Suprapubic skin (tissue), 3 donors: ENCODE data around the gene PTPRZ1.

Source experiments
- EP300 ChIP-seq: sonication (generic); formaldehyde crosslinking; IDR thresholded peaks from one replicate; pipeline ENCODE4 v1.6.1; 2017; ENCODE audit warnings: antibody characterized with exemption
- POLR2A ChIP-seq, 2 donors: fragments of 450-650 bp; IDR thresholded peaks; one replicate each; pipeline ENCODE4 v1.6.1; 2017; ENCODE audit warnings: antibody characterized with exemption in 2 of 2, mild to moderate bottlenecking in 2 of 2, moderate library complexity in 2 of 2
- TF ChIP-seq, protein P1 (sequence below), 2 donors: fragments of 200-600 bp in 1 of 2; fragments of 450-650 bp in 1 of 2; sonication (generic) in 1 of 2; IDR thresholded peaks; one replicate each; pipeline ENCODE4 v1.5.1; 2016 to 2019; ENCODE audit warnings: antibody characterized with exemption in 2 of 2, mild to moderate bottlenecking in 1 of 2, moderate library complexity in 1 of 2

GRCh38 chr7:121932768-121933167 lies 59.8 kb downstream of the PTPRZ1 start:
- TF ChIP-seq, protein P1, sequence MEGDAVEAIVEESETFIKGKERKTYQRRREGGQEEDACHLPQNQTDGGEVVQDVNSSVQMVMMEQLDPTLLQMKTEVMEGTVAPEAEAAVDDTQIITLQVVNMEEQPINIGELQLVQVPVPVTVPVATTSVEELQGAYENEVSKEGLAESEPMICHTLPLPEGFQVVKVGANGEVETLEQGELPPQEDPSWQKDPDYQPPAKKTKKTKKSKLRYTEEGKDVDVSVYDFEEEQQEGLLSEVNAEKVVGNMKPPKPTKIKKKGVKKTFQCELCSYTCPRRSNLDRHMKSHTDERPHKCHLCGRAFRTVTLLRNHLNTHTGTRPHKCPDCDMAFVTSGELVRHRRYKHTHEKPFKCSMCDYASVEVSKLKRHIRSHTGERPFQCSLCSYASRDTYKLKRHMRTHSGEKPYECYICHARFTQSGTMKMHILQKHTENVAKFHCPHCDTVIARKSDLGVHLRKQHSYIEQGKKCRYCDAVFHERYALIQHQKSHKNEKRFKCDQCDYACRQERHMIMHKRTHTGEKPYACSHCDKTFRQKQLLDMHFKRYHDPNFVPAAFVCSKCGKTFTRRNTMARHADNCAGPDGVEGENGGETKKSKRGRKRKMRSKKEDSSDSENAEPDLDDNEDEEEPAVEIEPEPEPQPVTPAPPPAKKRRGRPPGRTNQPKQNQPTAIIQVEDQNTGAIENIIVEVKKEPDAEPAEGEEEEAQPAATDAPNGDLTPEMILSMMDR (IDR thresholded peaks at IDR 0.05) = no peak
- TF ChIP-seq POLR2A (IDR thresholded peaks at IDR 0.05) = no peak
- no peak for TF ChIP-seq EP300
